ENCODE results near the gene KCNQ1.
A peak's percentile ranks its signal among the peaks of the same experiment; 100 is the strongest.

Gene KCNQ1

GRCh38 chr11:2396471-2396870 is 48.3 kb upstream of the KCNQ1 start:
- Histone ChIP-seq H3K9me3 (ENCODE audit: control insufficient read depth, low read length) (no peaks in the 10 kb centered on the region), H3K4me1 (ENCODE audit: control insufficient read depth, insufficient read depth, low read depth, low read length) (peaks cover 17% of the 10 kb centered on the region), H3K4me3 (ENCODE audit: insufficient read depth in 1 of 2, low read depth in 1 of 2, low read length in 2 of 2) (no peak overlapping the region), H2AK5ac (ENCODE audit: low read length, severe bottlenecking) (no peak overlapping the region), H4K91ac (ENCODE audit: low read length) (no peak overlapping the region), H2AFZ (ENCODE audit: low read depth, low read length) (no peak overlapping the region), H3K27ac (ENCODE audit: low read length, poor library complexity, severe bottlenecking) (no peak overlapping the region), H3K4ac (ENCODE audit: low read depth in 1 of 2, low read length in 2 of 2) (no peak overlapping the region), H3K9ac (ENCODE audit: low read length) (no peak overlapping the region), H2BK12ac (ENCODE audit: low read length in 2 of 2) (no peak overlapping the region), H3K36me3 (ENCODE audit: control insufficient read depth in 1 of 2, insufficient read depth in 2 of 2, low read depth in 1 of 2, low read length in 2 of 2) (peaks cover 65 to 75% of the 10 kb centered on the region in 2 experiments), H3K4me2 (ENCODE audit: low read length, poor library complexity, severe bottlenecking) (no peak overlapping the region), H2BK5ac (ENCODE audit: low read depth, low read length, poor library complexity, severe bottlenecking) (no peak overlapping the region), H3K18ac (ENCODE audit: low read depth in 1 of 2, low read length in 2 of 2) (no peak overlapping the region), H3K14ac (ENCODE audit: low read length in 2 of 2) (no peak overlapping the region), H3K23ac (ENCODE audit: low read length in 2 of 2) (no peak overlapping the region), H2BK120ac (ENCODE audit: low read depth, low read length) (no peak overlapping the region), H4K8ac (ENCODE audit: low read length) (no peak overlapping the region), H3K27me3 (ENCODE audit: control insufficient read depth in 1 of 2, insufficient read depth in 1 of 2, low read length in 2 of 2) (no peaks in the 10 kb centered on the region), H2BK15ac (ENCODE audit: low read depth, poor library complexity, severe bottlenecking) (no peak overlapping the region), H3K79me1 (replicated peaks; ENCODE audit: low read length, poor library complexity, severe bottlenecking) (peaks cover 45% of the 10 kb centered on the region)
- no peak for DNase-seq
- 95% methylated on average over 26 of the region's 26 CpGs for WGBS

- no peak overlapping the region for H2BK120ac ChIP-seq (ENCODE audit: low read depth, low read length)
- H3K4me3 ChIP-seq (ENCODE audit: insufficient read depth in 1 of 2, low read depth in 1 of 2, low read length in 2 of 2): no peak overlapping the region
- WGBS: over 99% methylated on average over 12 of the region's 12 CpGs
Observed at GRCh38 chr11:2397005-2397404, 47.8 kb upstream of the KCNQ1 start.

GRCh38 chr11:2398664-2399355 is 46.0 kb upstream of the KCNQ1 start:
- H3K79me1 ChIP-seq (replicated peaks; ENCODE audit: low read length, poor library complexity, severe bottlenecking): peaks cover 43% of the 10 kb centered on the region
- no peak overlapping the region for H2AFZ ChIP-seq (ENCODE audit: low read depth, low read length)
- no peak overlapping the region for H2BK5ac ChIP-seq (ENCODE audit: low read depth, low read length, poor library complexity, severe bottlenecking)
- peaks cover 26% of the 10 kb centered on the region for H3K4me1 ChIP-seq (ENCODE audit: control insufficient read depth, insufficient read depth, low read depth, low read length)
- H3K27ac ChIP-seq (ENCODE audit: low read length, poor library complexity, severe bottlenecking): peak overlapping the region; percentile 48
- no peak for DNase-seq
- H2BK12ac ChIP-seq (ENCODE audit: low read length in 2 of 2): no peak overlapping the region
- H3K36me3 ChIP-seq (ENCODE audit: control insufficient read depth in 1 of 2, insufficient read depth in 2 of 2, low read depth in 1 of 2, low read length in 2 of 2): peaks cover 71% of the 10 kb centered on the region in 2 experiments
- no peak overlapping the region for H4K8ac ChIP-seq (ENCODE audit: low read length)
- no peak overlapping the region for H3K23ac ChIP-seq (ENCODE audit: low read length in 2 of 2)
- no peaks in the 10 kb centered on the region for H3K27me3 ChIP-seq (ENCODE audit: control insufficient read depth in 1 of 2, insufficient read depth in 1 of 2, low read length in 2 of 2)
- no peak overlapping the region for H4K91ac ChIP-seq (ENCODE audit: low read length)
- H3K14ac ChIP-seq (ENCODE audit: low read length in 2 of 2): no peak overlapping the region
- no peaks in the 10 kb centered on the region for H3K9me3 ChIP-seq (ENCODE audit: control insufficient read depth, low read length)
- H2BK15ac ChIP-seq (ENCODE audit: low read depth, poor library complexity, severe bottlenecking): no peak overlapping the region
- H2AK5ac ChIP-seq (ENCODE audit: low read length, severe bottlenecking): peak overlapping the region; percentile 42
- H3K4ac ChIP-seq (ENCODE audit: low read depth in 1 of 2, low read length in 2 of 2): peak overlapping the region in 1 of 2 experiments; percentile 11
- 72% methylated on average over 4 of the region's 7 CpGs for WGBS
- H3K4me2 ChIP-seq (ENCODE audit: low read length, poor library complexity, severe bottlenecking): peak overlapping the region; percentile 82
- H3K18ac ChIP-seq (ENCODE audit: low read depth in 1 of 2, low read length in 2 of 2): no peak overlapping the region
- no peak overlapping the region for H2BK120ac ChIP-seq (ENCODE audit: low read depth, low read length)
- peak overlapping the region in 1 of 2 experiments; percentile 83 for H3K4me3 ChIP-seq (ENCODE audit: insufficient read depth in 1 of 2, low read depth in 1 of 2, low read length in 2 of 2)
- peak overlapping the region; percentile 93 for H3K9ac ChIP-seq (ENCODE audit: low read length)

More at GRCh38 chr11:2397005-2397404, 47.8 kb upstream of the KCNQ1 start:
- Histone ChIP-seq H3K23ac (ENCODE audit: low read length in 2 of 2) (no peak overlapping the region), H2BK15ac (ENCODE audit: low read depth, poor library complexity, severe bottlenecking) (no peak overlapping the region), H3K4me1 (ENCODE audit: control insufficient read depth, insufficient read depth, low read depth, low read length) (peaks cover 20% of the 10 kb centered on the region), H3K9me3 (ENCODE audit: control insufficient read depth, low read length) (no peaks in the 10 kb centered on the region), H4K91ac (ENCODE audit: low read length) (no peak overlapping the region), H3K9ac (ENCODE audit: low read length) (no peak overlapping the region), H2BK12ac (ENCODE audit: low read length in 2 of 2) (no peak overlapping the region), H3K79me1 (replicated peaks; ENCODE audit: low read length, poor library complexity, severe bottlenecking) (peaks cover 40% of the 10 kb centered on the region), H2AK5ac (ENCODE audit: low read length, severe bottlenecking) (no peak overlapping the region), H3K14ac (ENCODE audit: low read length in 2 of 2) (no peak overlapping the region), H2AFZ (ENCODE audit: low read depth, low read length) (no peak overlapping the region), H3K27ac (ENCODE audit: low read length, poor library complexity, severe bottlenecking) (no peak overlapping the region), H3K36me3 (ENCODE audit: control insufficient read depth in 1 of 2, insufficient read depth in 2 of 2, low read depth in 1 of 2, low read length in 2 of 2) (peaks cover 62 to 71% of the 10 kb centered on the region in 2 experiments), H2BK5ac (ENCODE audit: low read depth, low read length, poor library complexity, severe bottlenecking) (no peak overlapping the region), H3K4ac (ENCODE audit: low read depth in 1 of 2, low read length in 2 of 2) (no peak overlapping the region), H3K18ac (ENCODE audit: low read depth in 1 of 2, low read length in 2 of 2) (no peak overlapping the region), H3K27me3 (ENCODE audit: control insufficient read depth in 1 of 2, insufficient read depth in 1 of 2, low read length in 2 of 2) (no peaks in the 10 kb centered on the region), H3K4me2 (ENCODE audit: low read length, poor library complexity, severe bottlenecking) (no peak overlapping the region), H4K8ac (ENCODE audit: low read length) (no peak overlapping the region)
- no peak for DNase-seq

- Histone ChIP-seq H3K4me3 (ENCODE audit: insufficient read depth in 1 of 2, low read depth in 1 of 2, low read length in 2 of 2) (peak overlapping the region; percentile 73 to 83), H3K4me1 (ENCODE audit: control insufficient read depth, insufficient read depth, low read depth, low read length) (peaks cover 27% of the 10 kb centered on the region), H3K4ac (ENCODE audit: low read depth in 1 of 2, low read length in 2 of 2) (peak overlapping the region; percentile 86 to 89), H3K27ac (ENCODE audit: low read length, poor library complexity, severe bottlenecking) (peak overlapping the region; percentile 67), H3K9me3 (ENCODE audit: control insufficient read depth, low read length) (no peaks in the 10 kb centered on the region), H2BK15ac (ENCODE audit: low read depth, poor library complexity, severe bottlenecking) (peak overlapping the region; percentile 61), H3K79me1 (replicated peaks; ENCODE audit: low read length, poor library complexity, severe bottlenecking) (peaks cover 36% of the 10 kb centered on the region), H3K18ac (ENCODE audit: low read depth in 1 of 2, low read length in 2 of 2) (peak overlapping the region; percentile 90 to 97), H3K27me3 (ENCODE audit: control insufficient read depth in 1 of 2, insufficient read depth in 1 of 2, low read length in 2 of 2) (no peaks in the 10 kb centered on the region), H4K8ac (ENCODE audit: low read length) (peak overlapping the region; percentile 96), H3K14ac (ENCODE audit: low read length in 2 of 2) (no peak overlapping the region), H2BK12ac (ENCODE audit: low read length in 2 of 2) (no peak overlapping the region), H4K91ac (ENCODE audit: low read length) (peak overlapping the region; percentile 97), H2AFZ (ENCODE audit: low read depth, low read length) (no peak overlapping the region), H3K36me3 (ENCODE audit: control insufficient read depth in 1 of 2, insufficient read depth in 2 of 2, low read depth in 1 of 2, low read length in 2 of 2) (peaks cover 70 to 71% of the 10 kb centered on the region in 2 experiments), H3K23ac (ENCODE audit: low read length in 2 of 2) (no peak overlapping the region), H3K9ac (ENCODE audit: low read length) (peak overlapping the region; percentile 93), H2BK120ac (ENCODE audit: low read depth, low read length) (no peak overlapping the region), H2AK5ac (ENCODE audit: low read length, severe bottlenecking) (peak overlapping the region; percentile 42), H2BK5ac (ENCODE audit: low read depth, low read length, poor library complexity, severe bottlenecking) (peak overlapping the region; percentile 26), H3K4me2 (ENCODE audit: low read length, poor library complexity, severe bottlenecking) (peak overlapping the region; percentile 82)
- no peak for DNase-seq
- WGBS: 60% methylated on average over 23 of the region's 23 CpGs
Observed at GRCh38 chr11:2399488-2400068, 45.2 kb upstream of the KCNQ1 start.

Measured in mesenchymal stem cell (in vitro differentiated cells and primary cell).